Breast epithelium (tissue), 4 donors: ENCODE results near the gene ZFYVE26. TPM values are rescaled to one million over a fixed set of nuclear protein-coding genes. Genes with fewer than 3 reads are reported as not detected.
"Not testable (repeated sequence)": the region's sequence is repeated elsewhere in the genome, so short reads cannot be mapped to it uniquely, and the experiment has no call there.

Source experiments
- DNase-seq, 2 donors: peaks; one replicate each; pipeline ENCODE4 v3.0.0-alpha.2; 2019; ENCODE audit warnings: low spot score in 2 of 2
- H3K27ac ChIP-seq, 2 donors: fragments of 200-600 bp; sonication (generic) in 1 of 2; one replicate each; pipeline ENCODE4 v1.5.1; 2016 to 2019; ENCODE audit warnings: mild to moderate bottlenecking in 1 of 2
- H3K27me3 ChIP-seq, 2 donors: fragments of 200-600 bp; sonication (generic) in 1 of 2; one replicate each; pipeline versions ENCODE4 v1.5.1 to v1.6.0; 2017 to 2019; ENCODE audit warnings: control low read depth in 1 of 2, mild to moderate bottlenecking in 1 of 2
- H3K36me3 ChIP-seq: fragments of 200-600 bp; one replicate; pipeline ENCODE4 v1.5.1; 2019
- H3K4me1 ChIP-seq, 2 donors: fragments of 200-600 bp; sonication (generic); one replicate each; pipeline ENCODE4 v1.5.1; 2016 to 2019; ENCODE audit warnings: control low read depth in 1 of 2
- H3K4me3 ChIP-seq, 3 donors: fragments of 200-600 bp; sonication (generic); 1 replicate in 2 of 3; 2 replicates in 1 of 3; pipeline ENCODE4 v1.5.1; 2016 to 2019; ENCODE audit warnings: mild to moderate bottlenecking in 3 of 3, moderate library complexity in 2 of 3
- H3K9me3 ChIP-seq, 2 donors: fragments of 200-600 bp; sonication (generic) in 1 of 2; one replicate each; pipeline ENCODE4 v1.5.1; 2016 to 2019; ENCODE audit warnings: control low read depth in 1 of 2
- CTCF ChIP-seq, 3 donors: fragments of 450-650 bp; IDR thresholded peaks; one replicate each; pipeline ENCODE4 v1.5.1; 2016 to 2017; ENCODE audit warnings: antibody characterized with exemption in 3 of 3, mild to moderate bottlenecking in 3 of 3, moderate library complexity in 3 of 3
- POLR2A ChIP-seq: fragments of 450-650 bp; IDR thresholded peaks from one replicate; pipeline ENCODE4 v1.6.1; 2016; ENCODE audit warnings: antibody characterized with exemption, mild to moderate bottlenecking, moderate library complexity
- POLR2AphosphoS5 ChIP-seq, 3 donors: sonication (generic); formaldehyde crosslinking; IDR thresholded peaks; one replicate each; pipeline ENCODE4 v1.6.1; 2017; ENCODE audit warnings: antibody characterized with exemption in 3 of 3
- intact Hi-C: fragments of 100-400 bp; cut with DNase I; formaldehyde crosslinking; loops from one replicate; pipeline ENCODE4 v1.15.1; 2023; ENCODE audit warnings: low total_unique reads
- total RNA-seq, 3 donors: library from RNA; depleted of rRNA; stranded (reverse); fragments of >200 nt; gene quantifications; one replicate each; pipeline ENCODE4 v1.1.0, GENCODE V29; 2016

ZFYVE26 gene
- total RNA-seq, 3 donors from 2014 or later, result 31.5 to 42.6 (median 36.3) TPM

DNA sequence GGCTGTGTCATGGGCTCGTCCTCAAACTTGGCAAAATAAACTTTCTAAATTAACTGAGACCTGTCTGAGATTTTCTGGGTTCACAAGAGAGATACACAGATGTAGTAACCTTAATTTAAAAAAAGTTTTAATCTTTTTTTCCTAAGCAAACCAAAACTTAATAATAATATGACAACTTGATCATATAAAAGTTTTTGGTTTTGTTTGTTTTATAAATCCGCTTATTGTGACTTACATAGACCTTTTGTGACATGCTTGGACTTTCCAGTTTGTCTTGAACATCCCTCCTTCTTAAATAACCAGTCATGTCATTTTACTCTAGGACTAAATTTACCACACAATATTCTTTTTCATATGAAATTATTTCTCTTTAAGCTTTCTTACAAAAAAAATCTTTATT lies 106.2 kb downstream of the ZFYVE26 start:
- no peaks in the 10 kb centered on the region for H3K36me3 ChIP-seq
- no peak overlapping the region for H3K4me3 ChIP-seq
- no peaks in the 10 kb centered on the region for H3K9me3 ChIP-seq
- H3K4me1 ChIP-seq, result no peaks in the 10 kb centered on the region
- intact Hi-C loops, result no loop called here
- no peaks in the 10 kb centered on the region for H3K27me3 ChIP-seq
- H3K27ac ChIP-seq, result no peak overlapping the region
- no peak for DNase-seq
- TF ChIP-seq POLR2A, result no peak
- no peak for TF ChIP-seq CTCF (IDR thresholded peaks at IDR 0.05)
- no peak for TF ChIP-seq POLR2AphosphoS5 (IDR thresholded peaks at IDR 0.05)

DNA sequence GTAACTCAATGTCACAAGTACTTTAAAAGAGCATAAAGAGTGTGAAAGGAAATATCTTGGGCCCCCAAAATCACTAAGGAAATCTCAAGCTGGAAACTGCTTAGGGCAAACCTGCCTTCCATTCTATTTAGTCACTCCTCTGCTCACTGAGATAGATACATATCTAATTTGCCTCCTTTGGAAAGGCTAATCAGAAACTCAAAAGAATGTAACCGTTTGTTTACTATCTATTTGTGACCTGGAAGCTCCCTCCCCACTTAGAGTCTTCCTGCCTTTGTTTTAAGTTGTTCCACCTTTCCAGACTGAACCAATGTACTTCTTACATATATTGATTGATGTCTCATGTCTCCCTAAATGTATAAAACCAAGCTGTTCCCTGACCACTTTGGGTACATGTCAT lies 106.6 kb downstream of the ZFYVE26 start:
- H3K27ac ChIP-seq, H3K36me3 ChIP-seq, H3K27me3 ChIP-seq, H3K9me3 ChIP-seq, H3K4me1 ChIP-seq, DNase-seq, intact Hi-C loops, H3K4me3 ChIP-seq: not testable (repeated sequence)

DNA sequence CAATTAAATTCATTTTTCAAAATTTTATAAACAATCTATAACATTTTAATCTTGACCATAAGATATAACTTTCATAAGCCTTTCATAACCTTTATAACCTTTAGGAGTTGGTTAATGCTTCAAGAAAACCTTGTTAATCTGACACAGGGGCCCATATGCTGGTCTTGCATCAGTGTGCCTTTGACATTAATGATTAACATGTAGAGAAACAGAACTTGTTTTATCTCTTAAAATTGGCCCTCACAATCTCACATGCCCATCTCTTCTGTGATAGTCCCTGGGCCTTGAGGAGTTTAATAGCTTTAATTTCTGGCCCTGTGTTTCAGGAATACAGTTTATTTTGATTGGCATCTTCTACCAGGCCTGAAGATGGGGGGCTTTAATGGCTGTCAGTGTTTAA lies 107.0 kb downstream of the ZFYVE26 start:
- H3K4me3 ChIP-seq, H3K27me3 ChIP-seq, H3K9me3 ChIP-seq, intact Hi-C loops, H3K27ac ChIP-seq, H3K36me3 ChIP-seq, H3K4me1 ChIP-seq, DNase-seq: not testable (repeated sequence)

DNA sequence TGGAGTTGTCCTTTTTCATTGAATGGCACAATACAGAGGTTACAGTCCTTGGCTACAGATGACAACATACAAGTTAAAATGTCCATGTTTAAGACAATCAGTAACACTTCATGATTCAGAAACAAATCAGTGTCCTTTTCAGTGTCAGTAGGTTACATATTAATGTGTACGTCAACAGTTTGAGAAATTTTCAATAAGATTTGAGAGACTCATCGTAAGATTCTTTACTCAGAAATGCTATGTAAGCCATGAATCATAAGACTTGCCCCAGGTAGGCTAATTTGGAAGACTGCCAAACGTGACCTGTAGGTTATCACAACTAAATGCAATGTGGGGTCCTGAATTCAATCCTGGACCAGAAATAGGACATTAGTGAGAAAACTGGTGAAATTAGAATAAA lies 111.2 kb downstream of the ZFYVE26 start:
- no peak overlapping the region for H3K27ac ChIP-seq

DNA sequence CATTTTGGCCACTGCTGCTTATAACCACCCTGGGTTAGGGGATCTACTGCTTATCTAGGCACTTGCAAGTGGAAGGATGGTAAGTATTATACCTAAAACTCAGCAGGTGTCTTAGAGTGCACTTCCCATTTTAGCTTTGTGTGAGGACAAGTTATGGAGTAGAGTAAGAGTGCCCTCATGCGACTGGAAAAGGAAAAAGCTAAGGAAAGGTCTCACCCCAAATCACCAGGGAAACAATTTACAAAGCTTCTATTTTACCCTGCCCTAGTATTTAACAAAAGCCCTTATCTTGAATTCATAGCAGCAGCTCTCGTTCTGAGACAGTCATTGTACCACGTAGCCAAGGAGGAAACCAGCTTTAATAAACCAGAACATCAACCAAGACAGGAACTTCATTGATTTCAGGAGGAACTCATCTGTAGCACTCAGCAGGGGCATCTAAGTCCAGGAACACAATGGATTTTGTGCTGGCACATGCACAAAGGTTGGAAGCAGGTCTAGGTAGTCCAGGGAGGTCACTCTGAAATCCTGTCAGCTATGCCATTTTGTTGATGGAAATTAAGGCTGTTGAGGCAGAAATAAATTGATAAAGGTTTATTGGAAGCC lies 111.8 kb downstream of the ZFYVE26 start:
- no peak for DNase-seq
- intact Hi-C loops, result no loop called here
- Histone ChIP-seq H3K4me1 (no peaks in the 10 kb centered on the region), H3K27me3 (no peaks in the 10 kb centered on the region), H3K36me3 (no peaks in the 10 kb centered on the region), H3K9me3 (no peaks in the 10 kb centered on the region), H3K4me3 (no peak overlapping the region), H3K27ac (no peak overlapping the region)
- TF ChIP-seq CTCF (IDR thresholded peaks at IDR 0.05) (peak in 2 of 3 donors; percentile 61 to 68), POLR2AphosphoS5 (IDR thresholded peaks at IDR 0.05) (no peak), POLR2A (no peak)

More for the DNA sequence above, 111.2 kb downstream of the ZFYVE26 start:
- Histone ChIP-seq H3K4me3 (no peak overlapping the region), H3K9me3 (no peaks in the 10 kb centered on the region), H3K27me3 (no peaks in the 10 kb centered on the region), H3K36me3 (no peaks in the 10 kb centered on the region), H3K4me1 (no peaks in the 10 kb centered on the region)
- intact Hi-C loops, result no loop called here
- no peak for TF ChIP-seq POLR2AphosphoS5 (IDR thresholded peaks at IDR 0.05)
- no peak for TF ChIP-seq POLR2A
- TF ChIP-seq CTCF (IDR thresholded peaks at IDR 0.05), result no peak
- no peak for DNase-seq

DNA sequence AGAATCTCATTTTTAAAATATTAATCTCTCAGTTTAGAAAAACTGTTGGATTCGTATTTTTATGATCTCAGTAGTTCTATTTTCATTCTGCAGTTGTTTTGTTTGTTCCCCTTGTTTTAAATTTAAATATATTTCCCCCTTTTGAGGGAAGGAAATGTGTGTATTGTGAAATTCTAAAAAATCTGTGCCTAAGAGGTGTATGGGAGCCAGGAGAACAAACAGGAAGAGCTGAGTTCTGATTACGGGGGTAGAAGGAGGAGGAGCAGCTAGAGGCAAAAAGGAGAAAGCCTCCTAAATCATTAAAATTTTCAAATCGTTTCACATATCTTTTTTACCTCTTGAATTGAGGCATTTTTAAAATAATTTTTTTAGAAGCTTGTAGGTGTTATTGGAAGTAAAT lies 112.4 kb downstream of the ZFYVE26 start:
- TF ChIP-seq POLR2A (no peak), POLR2AphosphoS5 (IDR thresholded peaks at IDR 0.05) (no peak), CTCF (IDR thresholded peaks at IDR 0.05) (no peak)
- intact Hi-C loops, result no loop called here
- H3K27ac ChIP-seq, result no peak overlapping the region
- no peaks in the 10 kb centered on the region for H3K27me3 ChIP-seq
- H3K4me1 ChIP-seq, result no peaks in the 10 kb centered on the region
- no peaks in the 10 kb centered on the region for H3K9me3 ChIP-seq
- H3K4me3 ChIP-seq, result no peak overlapping the region
- H3K36me3 ChIP-seq, result no peaks in the 10 kb centered on the region
- DNase-seq, result no peak

GRCh38 chr14:67701492-67701891 lies 114.9 kb downstream of the ZFYVE26 start, which contains the start of gene RDH12:
TSS of gene RDH12 (plus strand) at chr14:67701886. CDS start at chr14:67722643, 20,757 bp downstream.
- H3K36me3 ChIP-seq, H3K9me3 ChIP-seq, H3K27ac ChIP-seq, intact Hi-C loops, H3K4me3 ChIP-seq, H3K27me3 ChIP-seq, DNase-seq, H3K4me1 ChIP-seq: not testable (repeated sequence)
